Pancreas (tissue), 10 donors: ENCODE measurements around the gene CLDND2. TPM values are rescaled to one million over a fixed set of nuclear protein-coding genes. Genes with fewer than 3 reads are reported as not detected.

Experiments used
- ATAC-seq, 4 donors: fragments of 200-7000 bp; cut with Tn5 transposase; one replicate each; pipeline versions ENCODE4 v1.8.0 to v1.9.1; 2020; ENCODE audit warnings: mild to moderate bottlenecking in 4 of 4, moderate library complexity in 4 of 4
- DNase-seq, 6 donors: peaks; one replicate each; pipeline ENCODE4 v3.0.0-alpha.2; 2020
- FAIRE-seq: peaks from 2 replicates; lab custom pipeline; 2012; peaks lifted over from hg19 to GRCh38; lab: Jason Lieb, UNC
- H3K27ac ChIP-seq, 4 donors: fragments of 200-600 bp; sonication (generic); 1 replicate in 3 of 4; 2 replicates in 1 of 4; pipeline versions ENCODE4 v1.5.0 to v1.8.0; 2020
- H3K27me3 ChIP-seq, 4 donors: fragments of 200-600 bp; one replicate each; pipeline ENCODE4 v1.8.0; 2021
- H3K36me3 ChIP-seq, 3 donors: fragments of 200-600 bp; sonication (generic) in 1 of 3; one replicate each; pipeline versions ENCODE4 v1.5.0 to v1.8.0; 2020 to 2021
- H3K4me1 ChIP-seq, 3 donors: fragments of 200-600 bp; one replicate each; pipeline ENCODE4 v1.8.0; 2021
- H3K4me3 ChIP-seq, 4 donors: fragments of 200-600 bp; sonication (generic) in 2 of 4; one replicate each; pipeline versions ENCODE4 v1.5.0 to v1.8.0; 2020 to 2021
- H3K9me3 ChIP-seq, 4 donors: fragments of 200-600 bp; one replicate each; pipeline ENCODE4 v1.8.0; 2021
- CTCF ChIP-seq, 4 donors: fragments of 200-600 bp; sonication (generic) in 3 of 4; IDR thresholded peaks; one replicate each; pipeline versions ENCODE4 v1.5.0 to v1.8.0; 2021; ENCODE audit warnings: antibody characterized with exemption in 4 of 4
- WGBS, 2 donors: extraction: QIAGEN DNeasy Blood & Tissue Kit; methylation state at CpG; one replicate each; pipeline ENCODE4 v1.1.7; 2013; 5-methylcytosine and 5-hydroxymethylcytosine counted together
- intact Hi-C, 3 donors: fragments of 100-400 bp; cut with DNase I; formaldehyde crosslinking; loops; one replicate each; pipeline versions ENCODE4 v1.11.1 to v1.14.2; 2022
- polyA plus RNA-seq, 2 donors: library from polyadenylated mRNA; stranded (reverse); fragments of 200-250 nt; gene quantifications; one replicate each; pipeline ENCODE4 v1.2.3, GENCODE V29; 2013
- total RNA-seq, 6 donors: library from RNA; stranded (reverse); fragmentation: NEBNext Ultra II Directional in 4 of 6; extraction: Animal tissue kit (Norgen Biotek cat#: 25700) in 4 of 6; gene quantifications; one replicate each; pipeline versions ENCODE4 v1.2.1 to v1.2.4, GENCODE V29; 2021 to 2023
- donor health status: healthy with polysubstance abuse.
- donor health status: DM: no; HTN: no; CAD: no; lungs with moderate emphysema.
- donor health status: DM: no; HTN: no; CAD: no.
- donor health status: control.
- donor health status: control.
- donor health status: Bipolar disorder and iron deficiency.
- donor health status: DM: yes; HTN: yes; CAD: no.
- donor health status: DM: no; HTN: no; CAD: no.
- donor health status: DM: no; HTN: no; CAD: no.
- donor health status: DM: yes; HTN: yes; CAD: no.

The CLDND2 gene
- total and polyA plus RNA-seq, 8 donors, result 0.46 to 7.7 (median 0.83) TPM; not detected in 1

GRCh38 chr19:51391073-51391611 lies 22.3 kb upstream of the CLDND2 start:
- no peaks in the 10 kb centered on the region for H3K4me1 ChIP-seq
- H3K27me3 ChIP-seq, result no peaks in the 10 kb centered on the region
- H3K4me3 ChIP-seq, result no peak overlapping the region
- intact Hi-C loops, result no loop called here
- no peak for FAIRE-seq
- TF ChIP-seq CTCF (IDR thresholded peaks at IDR 0.05), result no peak
- WGBS, 2 donors, result 50 to 64% methylated on average over 8 of the region's 8 CpGs
- peak in 1 of 6 donors; percentile 2 for DNase-seq
- no peaks in the 10 kb centered on the region for H3K36me3 ChIP-seq
- H3K9me3 ChIP-seq, result no peaks in the 10 kb centered on the region
- no peak overlapping the region for H3K27ac ChIP-seq
- no peak for ATAC-seq

GRCh38 chr19:51389143-51389542 lies 20.3 kb upstream of the CLDND2 start:
- no peak for FAIRE-seq
- no peaks in the 10 kb centered on the region for H3K9me3 ChIP-seq

GRCh38 chr19:51387924-51388389 lies 19.2 kb upstream of the CLDND2 start, which contains the start of gene LIM2:
TSS of gene LIM2 (minus strand) at chr19:51387974. CDS start at chr19:51387443, 531 bp downstream.
- no peaks in the 10 kb centered on the region for H3K36me3 ChIP-seq
- H3K4me1 ChIP-seq, result no peaks in the 10 kb centered on the region
- no peaks in the 10 kb centered on the region for H3K27me3 ChIP-seq
- FAIRE-seq (no peak), ATAC-seq (no peak), DNase-seq (peak in 1 of 6 donors; percentile 21)
- WGBS, 2 donors, result 57 to 72% methylated on average over 15 of the region's 15 CpGs
- H3K27ac ChIP-seq, result no peak within 1 kb of the TSS
- H3K4me3 ChIP-seq, result no peak within 1 kb of the TSS
- intact Hi-C loops, result no loop called here
- no peaks in the 10 kb centered on the region for H3K9me3 ChIP-seq
- TF ChIP-seq CTCF (IDR thresholded peaks at IDR 0.05), result no peak

More at GRCh38 chr19:51389143-51389542, 20.3 kb upstream of the CLDND2 start:
- Histone ChIP-seq H3K36me3 (no peaks in the 10 kb centered on the region), H3K27me3 (no peaks in the 10 kb centered on the region), H3K4me1 (no peaks in the 10 kb centered on the region), H3K27ac (no peak overlapping the region), H3K4me3 (no peak overlapping the region)
- DNase-seq (peak in 1 of 6 donors; percentile 38), ATAC-seq (no peak)
- no peak for TF ChIP-seq CTCF (IDR thresholded peaks at IDR 0.05)
- WGBS, 2 donors, result 70 to 72% methylated on average over 11 to 14 of the region's 14 CpGs
- intact Hi-C loops, result no loop called here

GRCh38 chr19:51386882-51387520 lies 18.2 kb upstream of the CLDND2 start:
- ATAC-seq (no peak), FAIRE-seq (no peak), DNase-seq (peak in 1 of 6 donors; percentile 47)
- no peak overlapping the region for H3K4me3 ChIP-seq
- no peaks in the 10 kb centered on the region for H3K36me3 ChIP-seq
- H3K9me3 ChIP-seq, result no peaks in the 10 kb centered on the region
- H3K27ac ChIP-seq, result no peak overlapping the region
- no peaks in the 10 kb centered on the region for H3K27me3 ChIP-seq
- H3K4me1 ChIP-seq, result no peaks in the 10 kb centered on the region
- intact Hi-C loops, result no loop called here
- TF ChIP-seq CTCF (IDR thresholded peaks at IDR 0.05), result no peak
- whole genome bisulfite sequencing, 2 donors, result 59 to 67% methylated on average over 14 of the region's 14 CpGs

GRCh38 chr19:51382004-51382403 lies 13.2 kb upstream of the CLDND2 start:
- WGBS, 2 donors, result 89 to 95% methylated on average over 4 of the region's 4 CpGs
- no peaks in the 10 kb centered on the region for H3K27me3 ChIP-seq
- H3K27ac ChIP-seq, result no peak overlapping the region
- no peaks in the 10 kb centered on the region for H3K36me3 ChIP-seq
- FAIRE-seq (no peak), ATAC-seq (no peak), DNase-seq (no peak)
- H3K4me3 ChIP-seq, result no peak overlapping the region
- TF ChIP-seq CTCF (IDR thresholded peaks at IDR 0.05), result no peak
- H3K9me3 ChIP-seq, result no peaks in the 10 kb centered on the region
- intact Hi-C loops, result no loop called here
- no peaks in the 10 kb centered on the region for H3K4me1 ChIP-seq
